Endothelial cell of umbilical vein (primary cell): ENCODE results near the gene RESP18. TPM values are rescaled to one million over a fixed set of nuclear protein-coding genes. Genes with fewer than 3 reads are reported as not detected.

Source experiments
- BruUV-seq: library from RNA; stranded (reverse); fragments of 400-500 nt; replicated peaks from 2 replicates; lab custom pipeline; 2021; lab: Mats Ljungman, UMichigan
- CTCF ChIA-PET: fragments of 300-600, 350-600 bp; sonication (Branson Sonifier 250); formaldehyde crosslinking; loops from one replicate; lab custom pipeline; 2021; ENCODE audit warnings: antibody characterized with exemption, inconsistent platforms; lab: Charles Lee
- POLR2A ChIA-PET: fragments of 300-600, 350-600 bp; sonication (Branson Sonifier 250); formaldehyde crosslinking; loops from one replicate; lab custom pipeline; 2021; ENCODE audit warnings: antibody characterized with exemption, inconsistent platforms; lab: Charles Lee
- DNase-seq: peaks from one replicate; pipeline ENCODE4 v3.0.0-alpha.2; 2011; ENCODE audit warnings: low read depth, low spot score
- FAIRE-seq: peaks from 2 replicates; lab custom pipeline; 2011; peaks lifted over from hg19 to GRCh38; lab: Jason Lieb, UNC
- H2AFZ ChIP-seq: 2 replicates; pipeline ENCODE4 v1.6.0; 2012; ENCODE audit warnings: low read depth, low read length, control low read depth, inconsistent platforms
- H3K27ac ChIP-seq: 2 replicates; pipeline ENCODE4 v1.5.1; 2011; ENCODE audit warnings: low read depth, mild to moderate bottlenecking, control low read depth, low read length, moderate library complexity; ENCODE audit not compliant: insufficient read depth
- H3K27me3 ChIP-seq, 2 experiments: 2 replicates each; pipeline versions ENCODE4 v1.6.0 to v1.6.1; 2011; ENCODE audit warnings: low read length in 2 of 2, mixed read lengths in 1 of 2; ENCODE audit not compliant: control insufficient read depth in 2 of 2, insufficient read depth in 2 of 2
- H3K36me3 ChIP-seq, 2 experiments: 2 replicates in 1 of 2; 3 replicates in 1 of 2; pipeline ENCODE4 v1.5.1; 2011; ENCODE audit warnings: low read length in 2 of 2, mild to moderate bottlenecking in 1 of 2, moderate library complexity in 1 of 2; ENCODE audit not compliant: control insufficient read depth in 2 of 2, insufficient read depth in 2 of 2; ENCODE audit errors: extremely low read depth in 1 of 2
- H3K4me1 ChIP-seq: 3 replicates; pipeline ENCODE4 v1.5.1; 2011; ENCODE audit warnings: mild to moderate bottlenecking, low read length; ENCODE audit not compliant: control insufficient read depth, insufficient read depth; ENCODE audit errors: extremely low read depth
- H3K4me2 ChIP-seq: 2 replicates; pipeline ENCODE4 v1.6.1; 2011; ENCODE audit warnings: low read length, control low read depth, mixed read lengths; ENCODE audit not compliant: insufficient read depth
- H3K4me3 ChIP-seq, 3 experiments: fragments of 200-600 bp in 1 of 3; sonication (generic), shearing (Covaris generic) in 1 of 3; replicated peaks in 1 of 3; 2 replicates each; pipeline ENCODE4 v1.5.1; 2011 to 2016; ENCODE audit warnings: control low read depth in 3 of 3, low read length in 3 of 3, mild to moderate bottlenecking in 2 of 3, inconsistent platforms in 1 of 3, low read depth in 1 of 3, moderate library complexity in 1 of 3; ENCODE audit not compliant: insufficient read depth in 1 of 3
- H3K79me2 ChIP-seq: 2 replicates; pipeline ENCODE4 v1.6.0; 2012; ENCODE audit warnings: low read length, inconsistent platforms; ENCODE audit not compliant: control insufficient read depth, insufficient read depth
- H3K9ac ChIP-seq: replicated peaks from 2 replicates; pipeline ENCODE3; 2011; ENCODE audit warnings: low read length, control low read depth; ENCODE audit not compliant: insufficient read depth; ENCODE audit errors: extremely low read depth
- H3K9me1 ChIP-seq: replicated peaks from 3 replicates; pipeline ENCODE4 v1.6.0; 2011; ENCODE audit warnings: mild to moderate bottlenecking, low read length; ENCODE audit not compliant: control insufficient read depth, insufficient read depth; ENCODE audit errors: extremely low read depth
- H3K9me3 ChIP-seq: replicated peaks from 2 replicates; pipeline ENCODE4 v1.5.1; 2012; ENCODE audit warnings: low read length, inconsistent platforms; ENCODE audit not compliant: control insufficient read depth, insufficient read depth
- H4K20me1 ChIP-seq: replicated peaks from 2 replicates; pipeline ENCODE3; 2011; ENCODE audit warnings: mild to moderate bottlenecking, low read length; ENCODE audit not compliant: control insufficient read depth, insufficient read depth; ENCODE audit errors: extremely low read depth
- EZH2 ChIP-seq: IDR thresholded peaks from 2 replicates; pipeline ENCODE4 v1.6.1; 2012; ENCODE audit warnings: borderline replicate concordance, low read depth, mild to moderate bottlenecking, moderate library complexity, low read length, inconsistent platforms; ENCODE audit not compliant: severe bottlenecking
- MYC ChIP-seq: IDR thresholded peaks from one replicate; pipeline ENCODE4 v1.6.1; 2011; ENCODE audit warnings: mild to moderate bottlenecking, low read depth, low read length
- POLR2A ChIP-seq: IDR thresholded peaks from 2 replicates; pipeline ENCODE4 v1.6.1; 2012; ENCODE audit warnings: low read depth, mild to moderate bottlenecking, control low read depth, low read length
- POLR2AphosphoS5 ChIP-seq: IDR thresholded peaks from 2 replicates; pipeline ENCODE4 v1.6.1; 2012; ENCODE audit warnings: low read depth, mild to moderate bottlenecking, control low read depth, low read length, moderate library complexity; ENCODE audit not compliant: insufficient read depth
- dilution Hi-C: fragments of 300-500 bp; cut with MboI; formaldehyde crosslinking; loops from one replicate; pipeline ENCODE4 v1.15.0; 2019; ENCODE audit warnings: low sequenced_read_pairs; ENCODE audit not compliant: extremely low pct_ligation_motif_present
- intact Hi-C: fragments of 100-400 bp; cut with micrococcal nuclease; formaldehyde crosslinking; loops from one replicate; pipeline ENCODE4 v1.10.0; 2022
- polyA plus RNA-seq, 4 experiments: library from polyadenylated mRNA; depleted of rRNA in 3 of 4; stranded (reverse) in 3 of 4; unstranded in 1 of 4; fragments of >200 nt; gene quantifications; 2 replicates each; pipeline versions ENCODE4 v1.2.1 to v1.2.3, GENCODE V29; 2011 to 2012; ENCODE audit warnings: missing spikeins in 1 of 4
- total RNA-seq: library from RNA; stranded (reverse); gene quantifications from 2 replicates; pipeline ENCODE4 v1.2.3, GENCODE V29; 2021
- TF ChIP-seq, protein P1 (sequence below), 2 donors: IDR thresholded peaks; 1 replicate in 1 of 2; 2 replicates in 1 of 2; pipeline ENCODE4 v1.5.1; 2011; ENCODE audit warnings: low read length in 2 of 2, mild to moderate bottlenecking in 2 of 2, moderate library complexity in 2 of 2, control low read depth in 1 of 2, inconsistent platforms in 1 of 2, low read depth in 1 of 2; ENCODE audit not compliant: insufficient read depth in 1 of 2; ENCODE audit errors: extremely low read depth in 1 of 2
- TF ChIP-seq, protein P2 (sequence below): IDR thresholded peaks from 2 replicates; pipeline ENCODE4 v1.6.1; 2011; ENCODE audit not compliant: insufficient read depth, insufficient read length

The RESP18 gene
- total and polyA plus RNA-seq, 2 donors (not counting 3 experiments of a cell fraction or from before 2014, with no cell fraction given), result not detected

DNA sequence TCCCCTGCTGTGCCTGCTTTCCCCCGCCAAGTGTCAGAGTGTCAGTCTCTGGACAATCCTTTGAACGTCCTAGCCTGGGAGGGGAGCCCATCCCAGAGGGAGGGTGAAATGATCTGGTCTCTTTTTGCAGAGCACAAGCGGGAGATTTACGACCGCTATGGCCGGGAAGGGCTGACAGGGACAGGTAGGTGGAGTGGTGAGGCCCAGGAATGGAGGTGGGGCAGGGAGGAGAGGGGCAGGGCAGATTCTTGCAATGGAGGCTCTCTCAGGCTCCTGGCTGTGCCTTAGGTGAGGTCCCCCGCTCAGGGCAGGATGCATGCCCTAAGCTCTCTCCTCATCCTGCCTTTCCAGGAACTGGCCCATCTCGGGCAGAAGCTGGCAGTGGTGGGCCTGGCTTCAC lies 51.0 kb downstream of the RESP18 start:
- Histone ChIP-seq H3K27ac (no peak overlapping the region), H3K9me3 (no peaks in the 10 kb centered on the region), H4K20me1 (no peaks in the 10 kb centered on the region), H3K4me1 (peaks cover 17% of the 10 kb centered on the region), H3K27me3 (no peaks in the 10 kb centered on the region), H3K9me1 (no peaks in the 10 kb centered on the region), H3K36me3 (peaks cover 0 to 21% of the 10 kb centered on the region in 2 experiments), H3K9ac (no peak overlapping the region), H3K4me2 (no peak overlapping the region), H3K79me2 (no peaks in the 10 kb centered on the region), H3K4me3 (no peak overlapping the region), H2AFZ (no peak overlapping the region)
- BruUV-seq, result no TSS peak
- TF ChIP-seq, protein P1, sequence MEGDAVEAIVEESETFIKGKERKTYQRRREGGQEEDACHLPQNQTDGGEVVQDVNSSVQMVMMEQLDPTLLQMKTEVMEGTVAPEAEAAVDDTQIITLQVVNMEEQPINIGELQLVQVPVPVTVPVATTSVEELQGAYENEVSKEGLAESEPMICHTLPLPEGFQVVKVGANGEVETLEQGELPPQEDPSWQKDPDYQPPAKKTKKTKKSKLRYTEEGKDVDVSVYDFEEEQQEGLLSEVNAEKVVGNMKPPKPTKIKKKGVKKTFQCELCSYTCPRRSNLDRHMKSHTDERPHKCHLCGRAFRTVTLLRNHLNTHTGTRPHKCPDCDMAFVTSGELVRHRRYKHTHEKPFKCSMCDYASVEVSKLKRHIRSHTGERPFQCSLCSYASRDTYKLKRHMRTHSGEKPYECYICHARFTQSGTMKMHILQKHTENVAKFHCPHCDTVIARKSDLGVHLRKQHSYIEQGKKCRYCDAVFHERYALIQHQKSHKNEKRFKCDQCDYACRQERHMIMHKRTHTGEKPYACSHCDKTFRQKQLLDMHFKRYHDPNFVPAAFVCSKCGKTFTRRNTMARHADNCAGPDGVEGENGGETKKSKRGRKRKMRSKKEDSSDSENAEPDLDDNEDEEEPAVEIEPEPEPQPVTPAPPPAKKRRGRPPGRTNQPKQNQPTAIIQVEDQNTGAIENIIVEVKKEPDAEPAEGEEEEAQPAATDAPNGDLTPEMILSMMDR (IDR thresholded peaks at IDR 0.05; ENCODE audit: extremely low read depth in 1 of 2, insufficient read depth in 1 of 2, low read depth in 1 of 2, low read length in 2 of 2), result no peak
- TF ChIP-seq, protein P2, sequence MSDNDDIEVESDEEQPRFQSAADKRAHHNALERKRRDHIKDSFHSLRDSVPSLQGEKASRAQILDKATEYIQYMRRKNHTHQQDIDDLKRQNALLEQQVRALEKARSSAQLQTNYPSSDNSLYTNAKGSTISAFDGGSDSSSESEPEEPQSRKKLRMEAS, result no peak
- TF ChIP-seq POLR2AphosphoS5, result no peak
- no peak for TF ChIP-seq EZH2
- no peak for TF ChIP-seq MYC
- no peak for TF ChIP-seq POLR2A
- intact Hi-C loops, result no loop called here
- CTCF ChIA-PET, result interaction anchor here (12.6 kb wide), 1 partner anchor 13 kb away, joined by 253 read pairs; no protein-coding TSS in a partner anchor
- DNase-seq (no peak), FAIRE-seq (no peak)
- POLR2A ChIA-PET, result no interaction called here
- dilution Hi-C loops, result no loop called here
